Fibroblast of pulmonary artery (primary cell): ENCODE measurements around the gene NOTO.
"Not testable (repeated sequence)": the region's sequence is repeated elsewhere in the genome, so short reads cannot be mapped to it uniquely, and the experiment has no call there.

Source experiments
- DNase-seq: peaks from one replicate; pipeline ENCODE4 v3.0.0-alpha.2; 2010; ENCODE audit warnings: low read depth
- H3K4me3 ChIP-seq: replicated peaks from 2 replicates; pipeline ENCODE4 v1.5.1; 2011; ENCODE audit warnings: low read depth, mild to moderate bottlenecking, control low read depth, low read length, moderate library complexity
- TF ChIP-seq, protein P1 (sequence below): IDR thresholded peaks from 2 replicates; pipeline ENCODE4 v1.5.1; 2011; ENCODE audit warnings: mild to moderate bottlenecking, control low read depth, low read length, inconsistent platforms; ENCODE audit errors: missing control alignments

Gene NOTO

DNA sequence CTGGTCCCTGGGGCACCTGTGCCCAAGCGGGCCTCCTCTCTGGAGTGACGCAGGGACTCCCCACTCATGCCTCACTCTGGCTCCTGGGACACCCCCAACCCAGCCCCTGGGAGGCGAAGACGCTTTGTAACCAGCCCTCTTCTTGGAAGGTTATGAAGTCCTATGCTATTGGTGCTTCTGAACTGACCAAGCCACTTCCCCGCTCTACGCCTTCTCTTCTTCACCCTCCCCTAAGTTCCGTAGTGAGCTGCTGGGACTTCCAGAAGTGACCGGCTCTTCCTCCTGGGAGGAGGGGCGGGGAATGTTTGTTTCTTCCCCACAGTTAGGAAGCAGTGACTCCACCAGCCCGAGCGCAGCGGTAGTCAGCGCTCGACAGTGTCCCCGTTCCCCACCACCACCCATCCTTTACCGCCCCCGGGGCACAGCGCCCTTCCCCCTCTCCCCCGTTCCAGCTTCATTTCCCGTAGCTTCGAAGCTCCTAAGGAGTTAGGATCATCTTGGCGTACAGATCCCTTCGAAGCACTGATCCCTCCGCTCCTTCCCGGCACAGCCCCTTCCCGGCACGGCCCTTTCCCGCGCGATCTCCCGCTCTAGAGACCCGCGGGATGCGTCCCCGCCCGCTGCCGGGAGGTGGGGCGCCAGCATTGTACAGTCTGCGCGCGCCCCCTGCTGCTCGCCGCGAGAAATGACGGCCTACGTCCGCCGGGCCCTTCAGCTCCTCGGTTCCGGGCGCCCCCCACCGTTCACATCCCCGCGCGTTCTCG lies 25.3 kb upstream of the NOTO start:
- TF ChIP-seq, protein P1, sequence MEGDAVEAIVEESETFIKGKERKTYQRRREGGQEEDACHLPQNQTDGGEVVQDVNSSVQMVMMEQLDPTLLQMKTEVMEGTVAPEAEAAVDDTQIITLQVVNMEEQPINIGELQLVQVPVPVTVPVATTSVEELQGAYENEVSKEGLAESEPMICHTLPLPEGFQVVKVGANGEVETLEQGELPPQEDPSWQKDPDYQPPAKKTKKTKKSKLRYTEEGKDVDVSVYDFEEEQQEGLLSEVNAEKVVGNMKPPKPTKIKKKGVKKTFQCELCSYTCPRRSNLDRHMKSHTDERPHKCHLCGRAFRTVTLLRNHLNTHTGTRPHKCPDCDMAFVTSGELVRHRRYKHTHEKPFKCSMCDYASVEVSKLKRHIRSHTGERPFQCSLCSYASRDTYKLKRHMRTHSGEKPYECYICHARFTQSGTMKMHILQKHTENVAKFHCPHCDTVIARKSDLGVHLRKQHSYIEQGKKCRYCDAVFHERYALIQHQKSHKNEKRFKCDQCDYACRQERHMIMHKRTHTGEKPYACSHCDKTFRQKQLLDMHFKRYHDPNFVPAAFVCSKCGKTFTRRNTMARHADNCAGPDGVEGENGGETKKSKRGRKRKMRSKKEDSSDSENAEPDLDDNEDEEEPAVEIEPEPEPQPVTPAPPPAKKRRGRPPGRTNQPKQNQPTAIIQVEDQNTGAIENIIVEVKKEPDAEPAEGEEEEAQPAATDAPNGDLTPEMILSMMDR: peak; percentile 73

GRCh38 chr2:73177645-73178255 lies 24.6 kb upstream of the NOTO start:
- no peak overlapping the region for H3K4me3 ChIP-seq
- TF ChIP-seq, protein P1: no peak
- DNase-seq: no peak

More for the DNA sequence above, 25.3 kb upstream of the NOTO start:
- peak overlapping the region; percentile 57 for H3K4me3 ChIP-seq
- peak; percentile 84 for DNase-seq

DNA sequence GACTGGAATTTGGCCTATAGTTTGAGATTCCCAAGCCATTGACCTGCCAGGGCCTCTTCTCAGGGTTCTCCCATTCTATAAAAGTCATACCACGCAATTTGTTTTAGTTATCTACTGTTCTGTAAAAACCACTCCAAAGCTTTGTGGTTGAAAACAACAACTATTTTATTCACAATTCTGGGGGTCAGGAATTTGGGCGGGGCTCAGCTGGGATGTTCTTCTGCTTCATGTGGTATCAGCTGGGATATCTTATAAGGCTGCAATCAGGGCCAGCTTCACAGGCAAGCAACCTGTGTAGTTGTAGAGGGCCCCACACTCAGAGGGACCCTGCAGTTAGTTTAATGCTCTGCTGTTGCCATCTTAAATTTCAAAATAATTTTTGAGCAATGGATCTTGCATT lies 16.4 kb upstream of the NOTO start:
- no peak overlapping the region for H3K4me3 ChIP-seq
- DNase-seq: no peak
- TF ChIP-seq, protein P1: no peak

DNA sequence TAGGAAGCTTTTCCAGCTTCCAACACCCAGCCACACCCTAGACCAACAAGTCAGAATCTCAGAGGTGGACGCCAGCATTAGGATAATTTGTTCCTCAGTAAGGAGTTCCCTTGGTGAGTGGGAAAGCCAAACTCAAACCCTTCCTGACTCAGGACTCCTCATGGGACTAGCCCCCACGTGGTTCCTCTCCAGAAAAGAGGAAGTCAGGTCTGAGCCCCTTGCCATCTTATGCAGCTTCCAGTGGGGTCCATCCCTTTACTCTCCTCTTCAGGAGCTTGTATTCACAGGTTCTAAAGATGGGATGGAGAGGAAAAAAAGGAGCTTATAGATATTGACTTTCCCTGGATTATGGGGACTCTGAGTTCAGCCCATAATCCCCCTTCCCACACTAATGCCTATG lies 14.8 kb upstream of the NOTO start:
- no peak for DNase-seq
- TF ChIP-seq, protein P1: no peak
- H3K4me3 ChIP-seq: no peak overlapping the region

DNA sequence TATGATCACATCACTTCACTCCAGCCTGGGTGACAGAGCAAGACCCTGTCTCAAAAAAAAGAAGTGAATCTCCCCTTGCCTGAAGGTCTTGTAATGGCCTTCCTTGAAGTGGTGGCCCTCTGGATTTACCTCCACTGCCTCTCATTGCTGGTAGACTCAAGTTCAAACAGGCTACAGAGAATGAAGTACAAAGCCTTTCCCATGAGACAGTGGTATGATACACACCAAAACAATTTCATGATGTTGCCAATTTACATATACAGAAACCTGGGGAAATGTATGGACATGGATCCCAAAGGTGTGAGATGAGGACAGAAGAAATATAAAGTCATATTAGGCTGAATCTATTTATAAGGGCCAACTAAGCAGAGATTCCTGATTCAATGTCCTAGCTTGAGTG lies 4.8 kb upstream of the NOTO start:
- no peak for DNase-seq
- no peak overlapping the region for H3K4me3 ChIP-seq
- TF ChIP-seq, protein P1: no peak

GRCh38 chr2:73200281-73200680 lies 2.1 kb upstream of the NOTO start:
- DNase-seq, H3K4me3 ChIP-seq: not testable (repeated sequence)

DNA sequence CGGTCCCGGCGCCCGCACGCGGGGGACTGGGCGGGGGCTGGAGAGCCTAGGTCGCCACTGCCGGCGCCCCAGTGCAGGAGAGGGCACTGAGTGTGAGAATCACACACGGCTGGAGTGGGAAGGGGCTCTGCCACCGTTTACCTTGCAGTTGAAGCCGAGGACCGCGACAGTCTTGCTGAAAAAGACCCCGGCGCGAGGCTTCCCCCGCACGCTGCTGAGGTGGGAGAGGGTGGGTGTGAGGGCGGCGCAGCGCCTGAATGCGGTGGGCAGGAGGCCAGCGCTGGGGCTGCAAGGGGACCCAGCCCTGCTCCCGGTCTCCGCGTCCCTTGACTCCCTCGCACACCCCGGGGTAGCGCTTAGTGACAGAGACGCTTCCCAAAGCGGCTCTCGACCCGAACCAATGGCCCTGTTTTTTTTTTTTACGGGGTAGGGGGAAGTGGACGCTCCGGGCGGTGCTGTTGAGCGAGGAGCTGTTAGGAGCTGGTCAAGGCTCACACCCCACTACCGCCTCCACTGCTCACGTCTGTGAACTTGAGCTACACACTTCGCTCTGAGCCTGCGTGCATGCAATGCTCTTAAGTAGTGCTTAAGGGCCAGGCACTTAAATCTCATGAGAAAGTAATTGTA lies 794 bp downstream of the NOTO start:
- TF ChIP-seq, protein P1: no peak
- peak; percentile 18 for DNase-seq
- H3K4me3 ChIP-seq: no peak overlapping the region
